Heart left ventricle (tissue), 13 donors: ENCODE data around the gene RBM18.

Experiments
- POLR2A ChIP-seq, 2 donors: fragments of 450-650 bp; IDR thresholded peaks; one replicate each; pipeline ENCODE4 v1.6.1; 2017; ENCODE audit warnings: antibody characterized with exemption in 2 of 2, mild to moderate bottlenecking in 2 of 2, moderate library complexity in 2 of 2
- TF ChIP-seq, protein P1 (sequence below), 12 donors: fragments of 200-600 bp; sonication (generic) in 4 of 12; IDR thresholded peaks; one replicate each; pipeline versions ENCODE4 v1.5.0 to v1.8.0; 2018 to 2022; ENCODE audit warnings: antibody characterized with exemption in 12 of 12, mild to moderate bottlenecking in 5 of 12
- donor health status: ischemic (EF 13 %, LVEDD 7.1; RV severe dilation, severe dysfunction).
- donor health status: DM: no; HTN: yes; CAD: no.
- donor health status: DM: no; HTN: no; CAD: no.
- donor health status: ischemic (EF 25% LVEDD 6.9; RV normal size, moderate dysfunction).
- donor health status: ischemic (EF 25% LVEDD 5.7; RV mildly dilated, moderate dysfunction).
- donor health status: ischemic (EF 35%, LVEDD 5.7; RV mildly dilated, moderate dysfunction).
- donor health status: nonischemic (EF 11% LVEDD 7.7; RV severe dilation, severe dysfunction).
- donor health status: DM: yes; HTN: yes; CAD: no.
- donor health status: PGD.
- donor health status: ischemic (EF 29% LVEDD 5.4; RV normal size, mild dysfunction).
- donor health status: nonischemic (EF 23%, LVEDD 6.1; RV moderate dilation, normal function).

DNA sequence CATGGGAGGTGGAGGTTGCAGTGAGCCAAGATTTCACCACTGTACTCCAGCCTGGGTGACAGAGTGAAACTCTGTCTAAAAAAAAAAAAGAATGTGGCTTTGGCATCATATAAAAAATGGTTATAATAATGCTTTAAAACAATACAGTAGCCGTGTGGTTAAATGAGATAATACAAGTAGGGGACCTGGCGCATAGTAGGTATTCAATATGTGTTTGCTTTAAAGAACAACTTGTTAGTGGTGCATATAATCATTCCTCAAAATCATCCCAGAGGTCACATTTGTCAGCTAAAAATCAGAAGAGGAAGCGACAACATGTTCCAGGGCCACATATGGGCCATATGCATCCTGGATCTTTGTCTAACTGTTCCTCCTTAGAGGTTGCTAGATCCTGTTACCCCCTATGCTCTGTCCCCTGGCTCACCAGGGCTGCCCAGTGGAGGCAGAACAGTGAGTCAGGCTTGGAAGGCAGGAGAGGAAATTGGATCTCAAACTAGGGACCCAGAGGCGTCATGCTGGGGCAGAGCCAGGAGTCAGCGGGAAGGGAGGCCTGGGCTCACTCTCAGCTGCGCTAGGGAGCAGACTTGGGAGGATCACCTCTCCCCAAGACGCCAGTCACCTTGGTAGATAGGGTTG, 63.6 kb downstream of the RBM18 start:
- TF ChIP-seq, protein P1, sequence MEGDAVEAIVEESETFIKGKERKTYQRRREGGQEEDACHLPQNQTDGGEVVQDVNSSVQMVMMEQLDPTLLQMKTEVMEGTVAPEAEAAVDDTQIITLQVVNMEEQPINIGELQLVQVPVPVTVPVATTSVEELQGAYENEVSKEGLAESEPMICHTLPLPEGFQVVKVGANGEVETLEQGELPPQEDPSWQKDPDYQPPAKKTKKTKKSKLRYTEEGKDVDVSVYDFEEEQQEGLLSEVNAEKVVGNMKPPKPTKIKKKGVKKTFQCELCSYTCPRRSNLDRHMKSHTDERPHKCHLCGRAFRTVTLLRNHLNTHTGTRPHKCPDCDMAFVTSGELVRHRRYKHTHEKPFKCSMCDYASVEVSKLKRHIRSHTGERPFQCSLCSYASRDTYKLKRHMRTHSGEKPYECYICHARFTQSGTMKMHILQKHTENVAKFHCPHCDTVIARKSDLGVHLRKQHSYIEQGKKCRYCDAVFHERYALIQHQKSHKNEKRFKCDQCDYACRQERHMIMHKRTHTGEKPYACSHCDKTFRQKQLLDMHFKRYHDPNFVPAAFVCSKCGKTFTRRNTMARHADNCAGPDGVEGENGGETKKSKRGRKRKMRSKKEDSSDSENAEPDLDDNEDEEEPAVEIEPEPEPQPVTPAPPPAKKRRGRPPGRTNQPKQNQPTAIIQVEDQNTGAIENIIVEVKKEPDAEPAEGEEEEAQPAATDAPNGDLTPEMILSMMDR (IDR thresholded peaks at IDR 0.05): no peak
- no peak for TF ChIP-seq POLR2A (IDR thresholded peaks at IDR 0.05)
